ENCODE measurements around the gene ABLIM1. TPM values are rescaled to one million over a fixed set of nuclear protein-coding genes. Genes with fewer than 3 reads are reported as not detected.

ABLIM1 gene
- total and polyA plus RNA-seq, 8 donors: 13.3 to 44.5 (median 33.3) TPM

DNA sequence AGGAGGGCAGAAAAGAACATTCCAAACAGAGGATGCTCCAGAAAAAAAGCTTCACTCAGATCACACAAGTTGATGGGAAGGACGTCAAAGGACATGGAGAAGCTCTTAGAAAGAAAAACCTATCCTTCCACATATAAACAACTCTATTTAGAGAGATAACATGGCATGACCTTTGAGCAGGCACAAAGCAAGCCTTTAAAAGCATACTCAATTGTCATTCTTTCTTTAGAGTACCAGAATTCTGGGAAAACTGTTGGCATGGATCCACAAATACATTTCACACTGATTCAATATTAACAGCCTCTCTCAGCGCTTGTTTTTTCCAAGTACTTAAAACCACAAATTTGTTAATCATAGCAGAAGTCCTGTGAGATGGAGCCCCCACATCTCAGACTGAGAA lies 7.3 kb upstream of the ABLIM1 start:
- Histone ChIP-seq H3K4me3 (no peak overlapping the region), H3K27ac (peak overlapping the region in 2 of 4 donors; percentile 48 to 71), H3K36me3 (no peaks in the 10 kb centered on the region), H3K9me3 (no peaks in the 10 kb centered on the region), H3K4me1 (peaks cover 0 to 20% (median 15%) of the 10 kb centered on the region in 3 donors), H3K27me3 (no peaks in the 10 kb centered on the region)
- FAIRE-seq (no peak), ATAC-seq (peak in 3 of 4 donors; percentile 5 to 8 (median 8)), DNase-seq (no peak)
- TF ChIP-seq, protein P1, sequence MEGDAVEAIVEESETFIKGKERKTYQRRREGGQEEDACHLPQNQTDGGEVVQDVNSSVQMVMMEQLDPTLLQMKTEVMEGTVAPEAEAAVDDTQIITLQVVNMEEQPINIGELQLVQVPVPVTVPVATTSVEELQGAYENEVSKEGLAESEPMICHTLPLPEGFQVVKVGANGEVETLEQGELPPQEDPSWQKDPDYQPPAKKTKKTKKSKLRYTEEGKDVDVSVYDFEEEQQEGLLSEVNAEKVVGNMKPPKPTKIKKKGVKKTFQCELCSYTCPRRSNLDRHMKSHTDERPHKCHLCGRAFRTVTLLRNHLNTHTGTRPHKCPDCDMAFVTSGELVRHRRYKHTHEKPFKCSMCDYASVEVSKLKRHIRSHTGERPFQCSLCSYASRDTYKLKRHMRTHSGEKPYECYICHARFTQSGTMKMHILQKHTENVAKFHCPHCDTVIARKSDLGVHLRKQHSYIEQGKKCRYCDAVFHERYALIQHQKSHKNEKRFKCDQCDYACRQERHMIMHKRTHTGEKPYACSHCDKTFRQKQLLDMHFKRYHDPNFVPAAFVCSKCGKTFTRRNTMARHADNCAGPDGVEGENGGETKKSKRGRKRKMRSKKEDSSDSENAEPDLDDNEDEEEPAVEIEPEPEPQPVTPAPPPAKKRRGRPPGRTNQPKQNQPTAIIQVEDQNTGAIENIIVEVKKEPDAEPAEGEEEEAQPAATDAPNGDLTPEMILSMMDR (IDR thresholded peaks at IDR 0.05): no peak
- WGBS, 2 donors: 51 to 71% methylated on average over 2 of the region's 2 CpGs
- intact Hi-C loops (cut with DNase I): no loop called here

DNA sequence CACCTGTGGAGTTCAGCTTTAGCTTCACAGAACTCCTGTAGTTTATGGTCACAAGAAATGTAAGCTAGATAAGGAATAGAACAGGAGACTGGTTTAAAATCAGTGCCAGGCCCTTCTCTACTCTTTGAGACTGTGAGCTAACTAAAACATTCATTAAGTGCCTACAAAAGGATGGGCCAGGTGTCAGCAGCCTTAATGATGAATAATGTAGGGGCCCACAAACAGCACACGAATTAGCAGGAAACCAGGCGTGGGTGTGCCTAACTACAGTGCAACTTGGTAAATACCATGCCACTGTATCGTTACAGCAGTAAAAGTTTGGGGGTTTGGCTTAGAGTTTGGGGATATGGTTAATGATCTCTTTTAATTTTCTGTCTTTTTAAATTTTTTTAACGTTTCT lies 6.1 kb upstream of the ABLIM1 start:
- WGBS, 2 donors: 61 to 67% methylated on average over 4 of the region's 4 CpGs
- intact Hi-C loops (cut with DNase I): no loop called here
- no peak for FAIRE-seq
- DNase-seq: no peak
- Histone ChIP-seq H3K4me1 (peaks cover 0 to 17% (median 15%) of the 10 kb centered on the region in 3 donors), H3K27me3 (no peaks in the 10 kb centered on the region), H3K36me3 (no peaks in the 10 kb centered on the region), H3K4me3 (no peak overlapping the region), H3K27ac (peak overlapping the region; percentile 14 to 71 (median 43)), H3K9me3 (no peaks in the 10 kb centered on the region)
- peak in 3 of 4 donors; percentile 11 to 17 (median 16) for ATAC-seq
- TF ChIP-seq, protein P1 (IDR thresholded peaks at IDR 0.05): no peak

DNA sequence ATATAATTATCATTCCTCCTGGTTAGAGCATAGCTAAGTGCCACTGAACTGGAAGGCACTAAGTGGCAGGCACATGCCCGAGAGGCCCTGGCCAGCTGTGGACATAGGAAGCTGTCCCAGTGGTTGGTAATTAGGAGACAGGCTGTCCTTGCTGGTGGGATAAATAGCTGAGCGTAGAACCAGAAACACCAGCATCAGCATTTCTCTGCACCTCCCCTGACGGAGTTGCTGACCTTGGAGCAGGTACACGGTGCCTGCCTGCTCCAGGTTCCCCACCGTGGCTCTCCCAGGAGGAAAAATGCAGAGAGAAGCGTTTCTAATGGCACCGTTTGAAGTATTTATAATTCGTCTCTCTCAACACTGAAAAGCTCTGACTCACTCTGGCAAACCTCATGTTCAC lies 5.6 kb upstream of the ABLIM1 start:
- peak overlapping the region; percentile 14 to 71 (median 43) for H3K27ac ChIP-seq
- H3K36me3 ChIP-seq: no peaks in the 10 kb centered on the region
- TF ChIP-seq, protein P1 (IDR thresholded peaks at IDR 0.05): no peak
- ATAC-seq (peak; percentile 70 to 89 (median 78)), FAIRE-seq (no peak), DNase-seq (peak in 2 of 6 donors; percentile 37 to 42)
- no peak overlapping the region for H3K4me3 ChIP-seq
- H3K27me3 ChIP-seq: no peaks in the 10 kb centered on the region
- intact Hi-C loops (cut with DNase I): no loop called here
- WGBS, 2 donors: 50 to 52% methylated on average over 8 of the region's 8 CpGs
- H3K4me1 ChIP-seq: peaks cover 0 to 17% (median 15%) of the 10 kb centered on the region in 3 donors
- no peaks in the 10 kb centered on the region for H3K9me3 ChIP-seq

DNA sequence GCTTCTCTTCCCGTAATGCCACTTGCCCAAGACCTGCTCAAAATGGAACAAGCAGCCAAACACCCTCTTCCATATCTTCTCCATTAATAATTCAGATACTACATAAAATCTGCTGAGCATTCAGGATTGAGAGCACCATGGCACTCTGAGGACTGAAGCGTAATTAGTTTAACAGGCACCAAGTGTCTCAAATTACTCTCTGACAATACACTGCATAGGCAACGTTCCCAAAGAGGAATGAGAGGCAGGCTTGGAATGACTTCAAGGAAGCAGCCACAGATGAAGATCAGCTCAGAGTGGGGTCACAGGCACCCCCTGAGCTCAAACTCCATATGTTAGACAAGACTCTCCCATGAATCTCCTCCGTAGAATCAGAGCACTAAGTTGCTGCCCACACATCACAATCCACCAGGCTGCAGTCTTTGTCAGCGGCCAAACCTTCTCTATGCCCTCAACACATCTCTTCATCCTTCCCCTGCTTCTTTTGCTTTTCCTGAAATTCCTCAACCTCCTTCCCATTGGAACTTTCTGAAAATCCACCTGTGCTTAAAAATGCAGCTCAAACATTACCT lies 4.7 kb upstream of the ABLIM1 start:
- Histone ChIP-seq H3K9me3 (no peaks in the 10 kb centered on the region), H3K27ac (peak overlapping the region in 2 of 4 donors; percentile 58 to 71), H3K4me1 (peaks cover 0 to 17% (median 15%) of the 10 kb centered on the region in 3 donors), H3K36me3 (no peaks in the 10 kb centered on the region), H3K27me3 (no peaks in the 10 kb centered on the region), H3K4me3 (no peak overlapping the region)
- ATAC-seq: peak in 2 of 4 donors; percentile 20 to 22
- no peak for FAIRE-seq
- WGBS, 2 donors: 74 to 76% methylated on average over 5 of the region's 5 CpGs
- no peak for DNase-seq
- intact Hi-C loops (cut with DNase I): no loop called here
- TF ChIP-seq, protein P1 (IDR thresholded peaks at IDR 0.05): no peak

DNA sequence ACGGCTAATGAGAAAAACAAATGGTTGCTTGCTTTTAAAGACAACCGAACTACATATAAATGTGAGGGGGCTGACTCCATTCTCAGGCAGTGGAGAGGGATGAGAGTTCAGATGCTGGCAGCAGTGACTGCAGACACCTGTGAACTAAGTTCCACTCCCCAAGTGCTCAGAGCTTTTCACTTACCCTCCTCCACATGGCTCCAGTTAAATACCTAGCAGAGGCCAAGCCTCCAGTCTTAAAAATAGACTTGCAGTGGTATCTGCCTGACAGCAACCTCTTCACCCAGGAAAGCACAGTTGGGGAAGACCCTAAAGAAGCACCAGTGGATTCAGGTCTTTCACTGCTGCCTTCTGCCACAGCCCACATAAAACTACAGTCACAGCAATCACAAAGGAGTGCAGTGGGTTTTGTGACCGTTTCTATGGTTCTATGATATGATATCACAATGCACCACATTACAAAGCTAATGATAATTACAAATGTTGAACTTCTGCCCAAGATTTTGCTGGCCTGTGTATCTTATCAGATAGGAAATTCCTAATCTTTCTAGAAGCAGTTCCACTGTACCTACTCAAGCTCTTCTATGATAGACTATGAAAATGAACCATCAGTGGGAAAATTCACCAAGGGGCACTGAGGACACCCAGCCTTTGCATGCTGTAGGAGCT lies 3.3 kb upstream of the ABLIM1 start:
- 86 to 90% methylated on average over 3 of the region's 3 CpGs for WGBS, 2 donors
- DNase-seq: no peak
- no peak for ATAC-seq
- TF ChIP-seq, protein P1 (IDR thresholded peaks at IDR 0.05): no peak
- no peaks in the 10 kb centered on the region for H3K36me3 ChIP-seq
- intact Hi-C loops (cut with DNase I): no loop called here
- H3K27me3 ChIP-seq: no peaks in the 10 kb centered on the region
- no peak overlapping the region for H3K27ac ChIP-seq
- peaks cover 0 to 16% (median 15%) of the 10 kb centered on the region in 3 donors for H3K4me1 ChIP-seq
- H3K4me3 ChIP-seq: no peak overlapping the region
- no peak for FAIRE-seq
- no peaks in the 10 kb centered on the region for H3K9me3 ChIP-seq

Measured in pancreas (tissue), 10 donors.